GM12873 (cell line): ENCODE measurements around the gene SGPL1.
A peak's percentile ranks its signal among the peaks of the same experiment; 100 is the strongest.

Experiments
- CTCF ChIP-seq: IDR thresholded peaks from 2 replicates; pipeline ENCODE4 v1.5.1; 2012; ENCODE audit warnings: low read depth, mild to moderate bottlenecking, moderate library complexity, low read length, control low read depth; ENCODE audit not compliant: insufficient read depth; ENCODE audit errors: missing control alignments

Gene SGPL1

GRCh38 chr10:70889291-70889690 lies 73.5 kb downstream of the SGPL1 start:
- TF ChIP-seq CTCF: no peak

DNA sequence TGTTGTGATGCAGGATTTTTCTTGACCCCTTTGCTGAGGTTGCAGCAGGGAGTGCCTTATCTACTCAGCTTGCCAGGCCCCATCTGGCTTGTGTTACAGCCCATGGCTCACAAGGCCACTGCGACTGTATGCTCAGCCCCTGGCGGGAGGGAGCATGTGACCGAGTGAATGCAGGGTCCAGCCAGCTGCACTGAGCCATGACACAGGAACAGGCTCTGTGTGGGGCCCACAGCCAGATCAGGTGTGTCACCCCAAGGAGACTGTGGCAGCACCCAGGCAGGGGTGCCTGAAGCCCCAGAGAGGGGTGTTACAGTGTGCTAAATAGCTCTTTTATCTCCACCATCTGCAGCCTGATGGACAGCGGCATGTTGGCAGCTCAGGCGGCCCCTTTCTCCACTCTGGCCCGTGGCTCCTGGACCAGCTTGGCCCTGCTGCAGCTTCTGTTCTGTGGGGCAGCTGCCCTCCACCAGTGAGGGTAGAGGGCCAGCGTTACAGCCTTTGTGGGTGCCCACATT lies 75.2 kb downstream of the SGPL1 start:
- TF ChIP-seq CTCF: no peak

DNA sequence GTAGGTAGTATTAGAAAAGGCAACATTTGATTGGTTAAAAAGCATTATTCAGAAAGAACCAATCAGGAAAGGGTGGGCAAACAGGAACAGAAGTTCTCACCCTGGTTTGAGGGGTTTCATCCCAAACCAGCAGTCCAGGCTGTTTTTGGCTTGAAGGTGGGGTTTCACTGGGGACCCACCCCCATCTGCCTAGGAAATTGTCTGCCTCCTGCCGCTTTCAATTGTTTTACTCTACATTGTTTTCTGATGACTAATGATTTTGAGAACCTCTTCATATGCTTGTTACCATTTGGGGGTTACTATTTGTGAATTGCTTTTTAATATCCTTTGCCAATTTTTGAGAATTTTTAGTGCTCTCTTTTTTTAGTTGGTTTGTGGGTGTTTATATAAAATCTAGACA lies 75.9 kb downstream of the SGPL1 start:
- no peak for TF ChIP-seq CTCF

DNA sequence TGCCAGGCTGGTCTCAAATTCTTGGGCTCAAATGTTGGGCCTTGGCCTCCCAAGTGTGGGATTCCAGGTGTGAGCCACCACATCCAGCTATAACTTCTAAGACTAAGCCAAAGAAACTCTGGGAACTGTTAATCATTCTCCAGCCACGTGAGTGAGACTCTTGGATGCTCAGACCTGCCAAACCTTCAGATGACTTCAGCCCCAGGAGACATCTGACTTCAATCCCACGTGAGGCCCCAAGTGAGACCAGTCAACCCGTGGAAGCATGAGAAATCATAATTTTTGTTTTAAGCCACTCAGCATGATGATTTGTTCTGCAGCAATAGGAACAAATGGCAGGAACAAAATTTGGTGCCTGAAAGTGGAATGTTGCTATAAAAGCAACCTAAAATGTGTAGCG lies 76.9 kb downstream of the SGPL1 start:
- TF ChIP-seq CTCF: no peak

- TF ChIP-seq CTCF: peak; percentile 27
Measured at GRCh38 chr10:70893227-70894006, 77.7 kb downstream of the SGPL1 start.

GRCh38 chr10:70894416-70894815 lies 78.7 kb downstream of the SGPL1 start:
- no peak for TF ChIP-seq CTCF

DNA sequence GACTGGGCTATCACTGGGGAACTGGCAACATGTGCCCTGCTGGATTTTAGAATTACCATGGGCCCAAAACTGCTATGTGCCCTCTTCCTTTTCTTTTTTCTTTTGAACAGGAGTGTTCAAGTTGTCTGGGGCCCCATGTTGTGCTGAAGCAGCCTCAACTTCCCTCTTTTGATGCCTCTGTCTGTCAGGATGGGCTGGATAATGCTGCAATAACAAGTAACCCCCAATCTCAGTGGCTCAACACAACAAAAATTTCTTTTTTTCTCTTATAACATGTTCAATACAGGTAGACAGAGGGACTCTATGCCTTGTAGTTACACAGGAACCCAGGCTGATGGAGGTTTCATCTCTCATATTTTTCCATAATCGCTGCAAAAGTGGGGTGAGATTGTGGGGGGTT lies 80.8 kb downstream of the SGPL1 start:
- TF ChIP-seq CTCF: no peak
